ENCODE data around the gene SH3RF2.
"Not testable (repeated sequence)": the region's sequence is repeated elsewhere in the genome, so short reads cannot be mapped to it uniquely, and the experiment has no call there.

The SH3RF2 gene

GRCh38 chr5:146098047-146098446 lies 161.7 kb downstream of the SH3RF2 start:
- DNase-seq: no peak

GRCh38 chr5:146101646-146102045 lies 165.3 kb downstream of the SH3RF2 start:
- DNase-seq: no peak

GRCh38 chr5:146103594-146103993 lies 167.2 kb downstream of the SH3RF2 start:
- no peak for DNase-seq

GRCh38 chr5:146105477-146105876 lies 169.1 kb downstream of the SH3RF2 start, which contains the start of gene PLAC8L1:
Gene PLAC8L1 (minus strand): TSS chr5:146105577. CDS start chr5:146104311, 1,266 bp downstream.
- DNase-seq: no peak

- DNase-seq: no peak
Observed at GRCh38 chr5:146107901-146108300, 171.5 kb downstream of the SH3RF2 start.

- DNase-seq: not testable (repeated sequence)
Observed at GRCh38 chr5:146108870-146109269, 172.5 kb downstream of the SH3RF2 start.

GRCh38 chr5:146109379-146109778 lies 173.0 kb downstream of the SH3RF2 start:
- no peak for DNase-seq

- no peak for DNase-seq
Observed at GRCh38 chr5:146111409-146111808, 175.0 kb downstream of the SH3RF2 start.

- DNase-seq: no peak
Observed at GRCh38 chr5:146112476-146112875, 176.1 kb downstream of the SH3RF2 start.
